Upper lobe of right lung (tissue), 1 donor: ENCODE measurements around the gene FBXW2. TPM values are rescaled to one million over a fixed set of nuclear protein-coding genes. Genes with fewer than 3 reads are reported as not detected.
A peak's percentile ranks its signal among the peaks of the same experiment; 100 is the strongest.

ENCODE experiments used
- ATAC-seq: fragments of 200-7000 bp; cut with Tn5 transposase; one replicate; pipeline ENCODE4 v1.9.1; 2020; ENCODE audit warnings: mild to moderate bottlenecking, moderate library complexity
- DNase-seq: peaks from one replicate; pipeline ENCODE4 v3.0.0-alpha.2; 2020
- H3K27ac ChIP-seq: fragments of 200-600 bp; one replicate; pipeline ENCODE4 v1.8.0; 2022
- H3K27me3 ChIP-seq: fragments of 200-600 bp; one replicate; pipeline ENCODE4 v1.8.0; 2022; ENCODE audit warnings: mild to moderate bottlenecking
- H3K36me3 ChIP-seq: fragments of 200-600 bp; one replicate; pipeline ENCODE4 v1.8.0; 2022
- H3K4me1 ChIP-seq: fragments of 200-600 bp; one replicate; pipeline ENCODE4 v1.8.0; 2022
- H3K4me3 ChIP-seq: fragments of 200-600 bp; one replicate; pipeline ENCODE4 v1.8.0; 2022; ENCODE audit warnings: mild to moderate bottlenecking
- H3K9me3 ChIP-seq: fragments of 200-600 bp; one replicate; pipeline ENCODE4 v1.8.0; 2022
- CTCF ChIP-seq: fragments of 200-600 bp; IDR thresholded peaks from one replicate; pipeline ENCODE4 v1.8.0; 2022; ENCODE audit warnings: antibody characterized with exemption
- intact Hi-C: fragments of 100-400 bp; cut with DNase I; formaldehyde crosslinking; loops from one replicate; pipeline ENCODE4 v1.11.0; 2022
- total RNA-seq: library from RNA; stranded (reverse); fragmentation: NEBNext Ultra II Directional; extraction: Animal tissue kit (Norgen Biotek cat#: 25700); gene quantifications from one replicate; pipeline ENCODE4 v1.2.1, GENCODE V29; 2021
- donor health status: DM: no; HTN: yes; CAD: no; lungs with severe emphysema.

FBXW2 gene
- total RNA-seq, 1 donor from 2014 or later = 87.1 TPM

- no peaks in the 10 kb centered on the region for H3K27me3 ChIP-seq
- no peak for ATAC-seq
- peaks cover 9% of the 10 kb centered on the region for H3K4me1 ChIP-seq
- H3K4me3 ChIP-seq = no peak overlapping the region
- H3K27ac ChIP-seq = no peak overlapping the region
- H3K36me3 ChIP-seq = peaks cover 54% of the 10 kb centered on the region
- no peaks in the 10 kb centered on the region for H3K9me3 ChIP-seq
- DNase-seq = no peak
- intact Hi-C loops = no loop called here
- TF ChIP-seq CTCF = no peak
These were observed 32.2 kb downstream of the FBXW2 start for GRCh38 chr9:120761006-120761405.

DNA sequence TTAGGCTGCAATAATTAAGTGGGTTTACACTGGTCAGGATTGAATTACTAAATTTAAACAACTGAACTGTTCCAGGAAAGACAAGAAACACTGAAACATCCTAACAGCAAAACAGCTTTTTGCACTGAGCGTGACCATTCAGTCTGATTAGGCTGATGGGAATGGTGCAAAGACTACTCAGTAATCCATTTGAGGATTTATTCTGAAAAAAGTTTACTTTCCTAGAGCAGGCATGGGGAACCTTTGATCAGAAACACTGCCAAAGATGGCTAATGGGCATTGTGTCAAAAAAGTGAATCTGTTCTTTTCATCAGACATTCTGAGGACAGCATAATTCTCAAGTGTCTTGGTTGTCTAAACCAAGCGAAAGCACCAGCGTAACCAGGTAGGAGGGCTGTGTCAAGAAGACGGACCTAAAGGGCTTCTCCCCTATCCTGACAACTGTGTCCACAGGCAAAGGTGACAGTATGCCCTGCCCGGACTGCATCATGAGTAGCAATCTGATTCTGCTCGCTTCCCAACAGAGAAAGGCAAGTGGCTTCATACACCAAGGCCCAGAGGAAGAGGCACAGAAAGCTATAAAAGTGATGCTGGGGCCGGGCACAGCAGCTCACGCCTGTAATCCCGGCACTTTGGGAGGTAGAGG, 33.3 kb downstream of the FBXW2 start:
- no peak for ATAC-seq
- TF ChIP-seq CTCF = no peak
- no peak overlapping the region for H3K27ac ChIP-seq
- H3K9me3 ChIP-seq = no peaks in the 10 kb centered on the region
- no peaks in the 10 kb centered on the region for H3K27me3 ChIP-seq
- H3K4me3 ChIP-seq = no peak overlapping the region
- peaks cover 9% of the 10 kb centered on the region for H3K4me1 ChIP-seq
- DNase-seq = no peak
- intact Hi-C loops = no loop called here
- H3K36me3 ChIP-seq = peaks cover 44% of the 10 kb centered on the region

DNA sequence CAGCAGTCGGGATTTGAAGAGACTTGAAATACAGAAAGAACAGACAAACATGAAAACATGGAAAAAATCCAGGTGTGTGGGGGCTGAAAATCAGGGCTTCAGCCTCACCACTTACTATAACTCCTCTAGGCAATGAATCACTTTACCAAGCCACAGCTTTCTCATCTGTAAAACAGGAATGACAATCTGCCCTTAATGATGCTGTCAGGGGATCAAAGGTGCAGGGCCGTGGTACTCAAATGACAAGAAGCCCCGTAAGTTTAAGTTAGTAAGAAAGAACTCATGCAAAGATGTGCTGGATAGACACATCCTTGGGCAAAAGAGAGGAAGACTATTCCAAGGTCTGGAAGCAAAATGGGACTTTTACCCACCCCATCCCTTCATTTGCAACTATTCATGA, 34.7 kb downstream of the FBXW2 start:
- ATAC-seq = no peak
- no peak overlapping the region for H3K27ac ChIP-seq
- no peak overlapping the region for H3K4me3 ChIP-seq
- H3K27me3 ChIP-seq = no peaks in the 10 kb centered on the region
- H3K9me3 ChIP-seq = no peaks in the 10 kb centered on the region
- TF ChIP-seq CTCF = no peak
- peaks cover 30% of the 10 kb centered on the region for H3K36me3 ChIP-seq
- H3K4me1 ChIP-seq = peaks cover 9% of the 10 kb centered on the region
- DNase-seq = no peak
- intact Hi-C loops = no loop called here

DNA sequence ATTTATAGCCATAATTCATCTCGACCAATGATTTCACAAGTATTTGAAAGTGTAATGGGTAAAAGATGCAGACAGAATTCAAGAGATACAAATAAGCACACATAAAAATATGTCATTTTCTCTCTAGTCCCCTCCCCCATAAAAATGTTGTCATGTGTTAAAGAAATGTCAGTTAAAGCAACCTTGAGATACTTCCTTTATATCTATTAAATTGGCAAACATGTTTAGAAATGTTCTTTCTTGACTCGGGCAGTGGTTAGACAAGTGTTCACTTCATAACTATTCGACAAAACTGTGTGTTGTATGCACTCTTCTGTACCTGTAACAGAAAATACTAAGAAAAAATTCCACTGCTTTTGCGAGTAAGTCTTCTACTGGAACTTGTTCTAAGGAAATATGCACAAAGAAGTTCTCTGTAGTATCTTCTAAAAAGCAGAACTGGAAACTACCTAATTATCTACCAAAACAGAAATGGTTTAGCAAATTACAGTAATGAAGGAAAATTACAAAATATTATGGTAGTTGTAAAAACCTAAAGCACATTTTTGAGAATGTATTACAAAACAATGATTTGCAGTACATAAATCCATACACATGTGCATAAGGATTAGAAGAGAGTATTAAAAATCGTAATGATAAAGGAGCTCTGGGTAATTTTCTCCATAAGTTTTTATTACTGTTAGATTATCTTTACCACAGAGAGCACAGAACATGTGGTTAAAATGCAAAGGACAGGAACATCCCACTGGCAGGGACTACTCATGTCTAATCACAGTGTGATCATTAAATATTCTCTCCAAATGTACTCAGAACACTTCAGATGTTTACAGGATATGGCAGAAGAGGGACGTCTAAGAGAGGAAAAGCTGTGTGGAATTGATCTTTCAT, 35.9 kb downstream of the FBXW2 start:
- TF ChIP-seq CTCF = no peak
- Histone ChIP-seq H3K9me3 (no peaks in the 10 kb centered on the region), H3K27ac (peak overlapping the region; percentile 49), H3K4me1 (peaks cover 9% of the 10 kb centered on the region), H3K27me3 (no peaks in the 10 kb centered on the region), H3K36me3 (peaks cover 18% of the 10 kb centered on the region), H3K4me3 (no peak overlapping the region)
- no peak for ATAC-seq
- no peak for DNase-seq
- intact Hi-C loops = no loop called here

GRCh38 chr9:120756531-120756930, 36.7 kb downstream of the FBXW2 start:
- Histone ChIP-seq H3K27ac (peak overlapping the region; percentile 49), H3K4me3 (no peak overlapping the region), H3K36me3 (peaks cover 10% of the 10 kb centered on the region), H3K9me3 (no peaks in the 10 kb centered on the region), H3K27me3 (no peaks in the 10 kb centered on the region), H3K4me1 (peaks cover 9% of the 10 kb centered on the region)
- DNase-seq = no peak
- intact Hi-C loops = no loop called here
- TF ChIP-seq CTCF = no peak
- ATAC-seq = no peak
